ENCODE measurements around the gene SRP68. TPM values are rescaled to one million over a fixed set of nuclear protein-coding genes. Genes with fewer than 3 reads are reported as not detected.

The SRP68 gene
- total RNA-seq, 1 donor from 2014 or later: 62.2 TPM

- DNase-seq (ENCODE audit: extremely low read depth, low read depth, low spot score): no peak
Measured at GRCh38 chr17:76090517-76091129, 18.3 kb upstream of the SRP68 start.

- DNase-seq (ENCODE audit: extremely low read depth, low read depth, low spot score): no peak
Measured at GRCh38 chr17:76089680-76090516, 17.6 kb upstream of the SRP68 start.

- DNase-seq (ENCODE audit: extremely low read depth, low read depth, low spot score): no peak
Measured at GRCh38 chr17:76088868-76089576, 16.7 kb upstream of the SRP68 start.

- no peak for DNase-seq (ENCODE audit: extremely low read depth, low read depth, low spot score)
Measured at GRCh38 chr17:76088041-76088867, 15.9 kb upstream of the SRP68 start.

GRCh38 chr17:76087531-76087930, 15.2 kb upstream of the SRP68 start:
- DNase-seq (ENCODE audit: extremely low read depth, low read depth, low spot score): no peak

- DNase-seq (ENCODE audit: extremely low read depth, low read depth, low spot score): no peak
Measured at GRCh38 chr17:76086384-76086783, 14.1 kb upstream of the SRP68 start.

- DNase-seq (ENCODE audit: extremely low read depth, low read depth, low spot score): no peak
Measured at GRCh38 chr17:76085731-76086366, 13.5 kb upstream of the SRP68 start.

GRCh38 chr17:76085066-76085730, 12.9 kb upstream of the SRP68 start:
- no peak for DNase-seq (ENCODE audit: extremely low read depth, low read depth, low spot score)

GRCh38 chr17:76083536-76084182, 11.3 kb upstream of the SRP68 start:
- no peak for DNase-seq (ENCODE audit: extremely low read depth, low read depth, low spot score)

- DNase-seq (ENCODE audit: extremely low read depth, low read depth, low spot score): no peak
Measured at GRCh38 chr17:76082326-76083251, 10.3 kb upstream of the SRP68 start.

GRCh38 chr17:76081295-76082210, 9.2 kb upstream of the SRP68 start:
- no peak for DNase-seq (ENCODE audit: extremely low read depth, low read depth, low spot score)

- DNase-seq (ENCODE audit: extremely low read depth, low read depth, low spot score): no peak
Measured at GRCh38 chr17:76080768-76081287, 8.5 kb upstream of the SRP68 start.

GRCh38 chr17:76079956-76080767, 7.8 kb upstream of the SRP68 start:
- DNase-seq (ENCODE audit: extremely low read depth, low read depth, low spot score): no peak

- DNase-seq (ENCODE audit: extremely low read depth, low read depth, low spot score): no peak
Measured at GRCh38 chr17:76079535-76079955, 7.2 kb upstream of the SRP68 start.

- DNase-seq (ENCODE audit: extremely low read depth, low read depth, low spot score): no peak
Measured at GRCh38 chr17:76078860-76079534, 6.7 kb upstream of the SRP68 start, which contains the start of gene ZACN. Gene ZACN (plus strand): TSS chr17:76079182. CDS start chr17:76079265, 83 bp downstream.

All from glomerular endothelial cell (primary cell).